AG10803 (cell line): ENCODE results near the gene SMOC2.

Experiments
- DNase-seq: peaks from one replicate; pipeline ENCODE4 v3.0.0; 2010; ENCODE audit warnings: low read depth
- H3K4me3 ChIP-seq: 2 replicates; pipeline ENCODE4 v1.5.1; 2011; ENCODE audit warnings: mild to moderate bottlenecking, low read length, control low read depth
- CTCF ChIP-seq: conservative IDR thresholded peaks from 2 replicates; pipeline ENCODE4 v1.5.1; 2011; ENCODE audit warnings: mild to moderate bottlenecking, low read length, control low read depth, inconsistent platforms

The SMOC2 gene

GRCh38 chr6:168555618-168556273 lies 114.8 kb downstream of the SMOC2 start:
- DNase-seq: no peak
- H3K4me3 ChIP-seq: no peak overlapping the region
- no peak for TF ChIP-seq CTCF

GRCh38 chr6:168557512-168557911 lies 116.5 kb downstream of the SMOC2 start:
- no peak for DNase-seq
- no peak overlapping the region for H3K4me3 ChIP-seq
- TF ChIP-seq CTCF: no peak

- DNase-seq: no peak
- H3K4me3 ChIP-seq: no peak overlapping the region
- no peak for TF ChIP-seq CTCF
These were observed 117.7 kb downstream of the SMOC2 start for GRCh38 chr6:168558686-168559085.

GRCh38 chr6:168559574-168560098 lies 118.7 kb downstream of the SMOC2 start:
- no peak for DNase-seq
- no peak overlapping the region for H3K4me3 ChIP-seq
- TF ChIP-seq CTCF: no peak

GRCh38 chr6:168560126-168560525 lies 119.1 kb downstream of the SMOC2 start:
- no peak for DNase-seq
- TF ChIP-seq CTCF: no peak

GRCh38 chr6:168562576-168563151 lies 121.7 kb downstream of the SMOC2 start:
- TF ChIP-seq CTCF: no peak
- DNase-seq: no peak
- no peak overlapping the region for H3K4me3 ChIP-seq

More at GRCh38 chr6:168560126-168560525, 119.1 kb downstream of the SMOC2 start:
- H3K4me3 ChIP-seq: no peak overlapping the region

- no peak for TF ChIP-seq CTCF
- no peak overlapping the region for H3K4me3 ChIP-seq
- DNase-seq: no peak
These were observed 122.7 kb downstream of the SMOC2 start for GRCh38 chr6:168563656-168564055.
